NCI-H2107 treated with DMSO at 0.1 percent for 48 hours (cell line): ENCODE data around the gene AUTS2.
"Not testable (repeated sequence)": the region's sequence is repeated elsewhere in the genome, so short reads cannot be mapped to it uniquely, and the experiment has no call there.

Experiments used
- DNase-seq: peaks from one replicate; lab custom pipeline; 2025; ENCODE audit not compliant: unreplicated experiment; lab: John Stamatoyannopoulos, UW

Gene AUTS2

DNA sequence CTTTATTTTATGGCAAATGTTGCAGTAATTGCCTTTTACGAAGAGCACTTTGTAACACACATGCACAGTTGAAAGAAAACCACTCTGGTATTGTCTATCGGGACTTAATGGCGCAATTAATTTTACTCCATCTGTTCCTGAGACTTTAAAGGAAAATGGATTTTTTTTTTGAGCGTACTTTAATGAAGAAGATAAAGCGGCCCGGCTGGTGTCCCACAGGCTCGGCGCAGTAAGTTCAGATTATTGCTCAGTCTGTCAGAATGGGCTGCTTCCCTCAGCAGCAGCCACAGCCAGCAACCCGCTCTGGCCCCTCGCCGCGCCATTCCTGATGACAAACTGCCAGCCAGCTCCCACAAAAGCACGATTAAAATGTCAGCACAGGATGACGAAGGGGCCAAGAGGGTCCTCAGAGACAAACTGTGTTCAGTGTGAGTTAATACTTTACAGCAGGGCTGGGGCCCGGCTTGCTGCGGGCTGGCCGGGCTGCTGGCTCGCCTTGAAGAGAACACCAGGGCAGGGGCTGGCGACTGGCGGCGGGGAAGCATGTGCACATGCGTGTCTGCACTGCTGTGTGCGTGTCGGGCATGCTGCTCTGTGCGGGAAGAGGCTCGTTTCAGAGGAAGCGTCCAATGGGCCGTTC, 1032.7 kb downstream of the AUTS2 start:
- no peak for DNase-seq

- DNase-seq, result peak; percentile 43
Measured at GRCh38 chr7:70631718-70632117, 1033.4 kb downstream of the AUTS2 start.

- no peak for DNase-seq
Measured at GRCh38 chr7:70632400-70632799, 1034.1 kb downstream of the AUTS2 start.

DNA sequence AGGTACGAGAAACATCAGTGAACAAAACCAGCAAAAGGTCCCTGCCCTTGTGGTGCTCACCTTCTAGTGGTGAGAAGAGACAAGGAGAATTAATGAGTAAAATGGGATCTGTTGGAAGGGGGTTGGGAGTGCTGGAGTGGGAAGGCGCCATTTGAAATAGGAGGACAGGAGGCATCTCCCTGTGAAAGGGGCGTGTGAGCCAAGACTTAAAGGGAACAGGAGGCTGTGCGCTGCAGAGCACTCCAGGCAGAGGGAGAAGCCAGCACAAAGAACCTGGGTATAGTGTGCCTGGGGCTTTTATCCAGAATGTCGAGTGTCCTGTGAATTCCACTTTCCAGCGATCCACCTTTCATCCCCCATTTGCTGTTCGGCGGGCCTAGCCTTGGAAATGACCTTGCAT, 1035.8 kb downstream of the AUTS2 start:
- DNase-seq, result no peak

DNA sequence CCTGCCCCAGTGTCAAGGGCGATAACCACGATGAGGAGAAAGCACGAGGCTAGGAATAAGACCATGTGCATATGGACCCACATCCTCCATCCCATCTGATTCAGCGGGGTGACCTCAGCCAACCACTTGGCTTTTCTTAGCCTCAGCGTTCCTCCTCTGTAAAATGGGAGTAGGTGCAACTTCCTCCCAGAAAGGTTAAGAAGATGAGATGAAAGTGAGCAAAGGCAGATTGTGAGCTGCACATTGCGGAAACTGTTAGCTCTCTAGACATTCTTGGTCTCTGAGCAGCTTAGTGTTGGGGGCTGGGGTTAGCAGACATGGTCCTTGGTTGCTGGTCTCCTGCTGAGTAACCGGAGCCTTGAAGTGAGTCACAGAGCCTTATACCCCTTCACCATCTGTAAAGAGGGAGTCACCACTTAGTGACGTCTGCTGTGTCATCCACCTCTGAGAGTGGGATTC, 1036.4 kb downstream of the AUTS2 start:
- DNase-seq, result no peak

GRCh38 chr7:70635633-70636032, 1037.4 kb downstream of the AUTS2 start:
- DNase-seq, result no peak

DNA sequence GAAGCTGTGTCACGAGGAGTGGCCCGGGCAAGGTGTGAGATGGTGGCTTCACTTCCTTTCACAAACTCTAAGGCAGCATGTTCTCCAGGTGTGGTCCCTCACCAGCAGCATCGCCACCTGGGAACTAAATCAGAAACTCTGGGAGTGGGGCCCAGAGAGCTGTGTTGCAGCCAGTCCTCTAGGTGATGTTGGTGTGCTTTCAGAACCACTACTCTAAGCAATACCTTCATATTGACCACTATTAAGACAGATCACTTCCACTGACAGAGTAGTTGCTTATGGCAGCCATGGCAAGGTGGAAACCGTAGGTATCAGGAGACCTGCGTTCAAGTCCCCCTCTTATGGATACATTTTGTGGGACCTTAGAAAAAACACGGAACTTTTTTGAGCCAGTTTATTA, 1037.9 kb downstream of the AUTS2 start:
- no peak for DNase-seq

DNA sequence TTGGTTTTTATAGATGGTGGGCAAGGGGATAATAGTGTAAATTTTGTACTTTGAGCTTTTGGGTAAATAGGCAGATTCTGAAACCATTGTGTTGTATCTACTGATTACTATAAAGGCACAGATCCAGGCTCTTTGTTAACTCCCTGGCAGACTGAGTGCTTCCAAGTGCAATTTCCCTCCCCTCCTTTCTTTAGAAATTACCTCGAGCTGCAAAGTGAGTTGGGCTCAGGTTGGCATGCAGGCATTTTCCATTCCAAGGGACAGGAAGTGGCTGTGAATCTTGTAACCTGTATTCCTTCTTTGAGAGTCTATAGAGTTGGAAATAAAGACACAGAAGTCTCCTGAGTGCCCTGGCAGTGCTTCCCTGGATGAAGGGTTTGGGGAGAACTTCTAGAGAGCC, 1039.5 kb downstream of the AUTS2 start:
- DNase-seq, result peak; percentile 11

GRCh38 chr7:70638158-70639107, 1040.2 kb downstream of the AUTS2 start:
- no peak for DNase-seq

DNA sequence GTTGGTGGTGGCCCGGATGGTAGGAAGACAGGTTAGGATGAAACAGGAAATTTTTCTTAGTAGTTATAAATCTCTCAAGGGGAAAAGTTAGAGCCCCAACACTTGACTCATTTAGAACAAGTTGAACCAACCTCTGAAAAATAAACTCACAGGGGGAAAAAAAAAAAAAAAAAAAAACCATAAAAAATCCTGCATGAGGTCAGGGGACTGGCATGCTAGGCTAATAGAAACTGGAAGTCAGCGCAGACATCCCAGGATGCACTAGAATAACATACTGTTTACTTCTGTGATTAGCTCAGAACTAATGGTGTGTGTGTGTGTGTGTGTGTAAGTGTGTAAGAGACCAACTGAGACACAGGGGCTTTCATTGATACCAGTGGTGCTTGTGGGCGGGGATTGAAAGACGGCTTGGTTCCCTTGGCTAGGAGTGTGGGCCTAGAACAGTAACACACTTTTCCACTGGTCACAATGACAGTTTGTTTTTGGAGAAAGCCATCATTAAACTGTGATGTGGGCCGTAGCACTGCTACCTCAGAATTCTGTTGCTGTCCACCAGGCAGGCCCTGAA, 1042.1 kb downstream of the AUTS2 start:
- no peak for DNase-seq

DNA sequence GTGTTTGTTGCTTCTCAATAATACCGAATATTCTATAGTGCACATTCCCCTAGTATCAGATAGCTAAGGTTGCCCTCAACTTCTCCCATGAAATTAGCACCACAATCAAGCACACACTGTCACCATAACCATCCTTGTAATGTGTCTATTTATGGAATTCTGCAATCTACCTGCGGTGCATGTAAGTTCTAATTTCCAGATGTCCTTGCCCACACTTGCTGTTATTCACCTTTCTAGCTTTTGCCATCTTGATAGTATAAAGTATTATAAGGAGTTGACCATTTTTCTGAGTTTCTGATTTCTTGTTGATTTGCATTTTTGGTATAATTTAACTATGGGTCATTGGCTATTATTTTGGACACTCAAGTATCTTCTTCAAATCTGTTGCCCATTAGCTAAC, 1043.6 kb downstream of the AUTS2 start:
- DNase-seq, result no peak

DNA sequence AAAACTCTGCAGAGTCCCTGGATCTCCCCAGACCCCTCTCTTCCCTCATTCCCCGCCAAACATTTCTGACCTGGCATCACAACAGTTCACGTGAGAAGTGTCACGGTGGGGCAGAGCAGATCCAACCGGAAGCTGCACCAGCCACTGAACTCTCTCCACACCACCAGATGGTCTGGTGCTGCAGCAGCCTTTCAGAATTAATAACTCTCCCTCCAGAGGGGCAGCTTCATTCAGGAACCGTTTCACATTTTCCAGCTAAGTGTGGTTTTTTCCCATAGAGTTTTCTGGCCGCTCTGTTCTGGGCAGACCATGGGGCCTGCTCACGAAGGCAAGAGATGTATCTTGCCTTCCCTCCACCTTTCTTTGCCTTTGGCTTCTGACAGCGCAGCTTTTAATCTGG, 1047.0 kb downstream of the AUTS2 start:
- no peak for DNase-seq

- no peak for DNase-seq
Measured at GRCh38 chr7:70645876-70646351, 1047.6 kb downstream of the AUTS2 start.

DNA sequence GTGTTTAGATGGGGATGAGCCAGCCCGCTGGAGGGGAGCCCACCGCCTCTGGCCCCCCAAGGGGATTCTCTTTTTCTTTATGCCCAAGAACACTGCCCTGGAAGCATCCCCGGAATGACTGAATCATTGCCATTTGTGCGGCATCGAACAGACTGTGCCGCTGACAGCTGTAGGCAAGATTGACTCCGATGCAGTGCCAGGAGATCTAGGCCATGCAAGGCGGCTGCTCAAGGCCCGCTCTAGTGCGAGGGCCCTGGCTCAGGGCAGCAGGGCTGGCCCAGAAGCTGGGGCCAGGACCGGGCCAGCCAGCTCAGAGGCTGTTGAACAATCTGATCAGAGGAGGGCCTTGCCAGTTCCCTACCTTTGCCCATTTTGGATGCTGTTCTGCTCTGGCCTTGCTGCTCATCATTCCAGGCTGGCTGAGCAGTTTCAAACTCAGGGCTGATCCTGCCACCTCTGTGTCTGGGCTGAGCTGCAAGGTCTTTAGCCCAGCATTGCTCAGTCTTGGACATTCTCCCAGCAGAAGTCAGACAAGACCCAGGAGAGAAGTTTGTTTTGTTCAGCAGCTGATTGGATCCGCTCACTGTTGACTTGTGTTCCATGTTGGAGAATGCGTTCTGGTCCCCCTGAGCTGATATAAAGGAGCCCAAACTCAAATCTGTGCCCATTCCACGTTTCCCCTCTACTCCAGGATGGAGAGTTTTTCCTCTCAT, 1048.4 kb downstream of the AUTS2 start:
- DNase-seq, result no peak

DNA sequence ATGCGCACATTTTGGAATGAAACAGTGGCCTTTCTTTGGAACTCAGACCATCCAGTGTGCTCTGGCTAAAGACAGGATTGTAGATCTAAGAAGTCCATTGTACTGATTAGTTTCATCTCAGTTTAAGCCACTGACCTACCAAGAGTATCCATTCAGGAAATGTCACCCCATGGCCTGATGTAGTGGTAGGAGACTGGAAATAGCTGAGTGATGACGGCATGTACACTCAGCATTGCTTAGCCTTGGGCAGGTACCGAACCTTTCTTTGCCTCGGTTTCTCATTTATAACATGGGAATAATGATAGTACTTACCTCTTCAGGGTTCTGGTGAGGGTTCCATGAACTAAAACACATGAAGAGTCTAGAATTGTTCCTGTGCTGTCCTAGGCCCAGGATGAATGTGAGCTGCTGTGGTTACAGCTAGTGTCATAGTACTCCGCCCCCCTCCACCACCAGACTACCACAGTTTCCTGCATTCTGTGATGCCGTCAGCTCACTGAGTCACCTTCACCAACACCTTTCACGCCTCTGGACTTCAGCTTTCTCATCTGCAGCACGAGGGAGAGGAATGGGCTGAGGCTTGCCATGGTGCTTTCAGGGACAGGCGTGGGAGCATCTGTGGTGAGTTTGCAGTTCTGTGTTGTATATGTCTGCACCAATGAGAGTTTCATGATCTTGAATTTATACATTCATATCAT, 1049.7 kb downstream of the AUTS2 start:
- DNase-seq, result no peak

GRCh38 chr7:70648499-70648861, 1050.2 kb downstream of the AUTS2 start:
- not testable (repeated sequence) for DNase-seq

DNA sequence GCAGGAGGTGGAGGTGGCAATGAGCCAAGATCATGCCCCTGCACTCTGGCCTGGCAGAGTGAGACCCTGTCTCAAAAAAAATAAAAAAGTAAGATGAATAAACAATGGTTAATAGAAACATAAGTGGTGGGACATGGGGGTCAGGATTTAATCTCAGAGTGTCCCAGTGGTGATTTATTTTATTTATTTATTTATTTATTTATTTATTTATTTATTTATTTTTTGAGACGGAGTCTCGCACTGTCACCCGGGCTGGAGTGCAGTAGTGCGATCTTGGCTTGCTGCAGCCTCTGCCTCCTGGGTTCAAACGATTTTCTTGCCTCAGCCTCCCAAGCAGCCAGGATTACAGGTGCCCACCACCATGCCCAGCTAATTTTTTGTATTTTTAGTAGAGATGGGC, 1051.0 kb downstream of the AUTS2 start:
- no peak for DNase-seq

- DNase-seq, result no peak
Measured at GRCh38 chr7:70654146-70654545, 1055.9 kb downstream of the AUTS2 start.

- DNase-seq, result no peak
Measured at GRCh38 chr7:70654979-70655378, 1056.7 kb downstream of the AUTS2 start.

DNA sequence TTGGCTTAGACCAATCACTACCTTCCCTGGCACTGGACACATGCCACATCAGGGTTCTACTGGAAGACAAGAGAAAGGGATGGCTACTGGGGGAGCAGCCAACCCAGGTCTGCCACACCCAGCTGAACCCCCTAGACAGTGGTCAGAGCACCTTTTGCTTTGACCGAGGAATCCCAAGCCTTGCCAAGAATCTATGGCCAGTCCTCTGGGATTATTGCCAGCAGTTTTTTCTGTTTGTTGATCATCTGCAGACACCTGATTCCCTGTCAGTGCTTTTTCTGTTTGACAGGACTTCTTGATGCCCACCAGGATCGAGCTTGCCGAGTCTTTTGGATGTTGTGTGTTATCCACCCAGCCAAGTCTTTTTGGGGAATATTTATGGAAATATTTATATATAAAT, 1057.4 kb downstream of the AUTS2 start:
- DNase-seq, result no peak

DNA sequence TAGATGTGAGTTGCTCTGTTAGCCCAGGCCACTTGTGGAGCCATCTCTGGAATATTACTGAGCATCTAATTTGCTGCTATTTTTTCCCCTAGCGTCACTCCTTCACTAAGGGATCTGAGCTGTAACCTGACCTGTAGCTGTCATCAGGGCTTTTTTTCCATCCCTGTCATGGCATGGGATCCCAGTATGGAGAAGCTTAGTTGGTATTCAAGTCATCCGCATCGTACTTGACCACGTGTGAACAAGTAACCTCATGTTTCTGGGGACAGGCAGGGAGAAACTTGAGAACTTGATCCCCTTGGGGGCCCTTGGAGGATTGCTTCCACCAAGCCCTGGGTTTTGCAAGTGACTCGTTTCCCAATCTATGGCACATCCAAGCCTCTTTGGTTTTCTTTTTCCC, 1059.3 kb downstream of the AUTS2 start:
- DNase-seq, result peak; percentile 92
